ENCODE results near the gene MT1G.

- no peak for TF ChIP-seq CTCF (IDR thresholded peaks at IDR 0.05)
- no peak for TF ChIP-seq POLR2A (IDR thresholded peaks at IDR 0.05)
These were observed 38.3 kb downstream of the MT1G start for GRCh38 chr16:56629531-56629930.

Data from testis (tissue), 2 donors.